ENCODE results near the gene SDS. TPM values are rescaled to one million over a fixed set of nuclear protein-coding genes. Genes with fewer than 3 reads are reported as not detected.

The SDS gene
- total RNA-seq, 1 experiment from 2014 or later, result not detected

GRCh38 chr12:113382206-113382605 lies 21.5 kb downstream of the SDS start:
- Mint-ChIP-seq H3K4me3 (ENCODE audit: unreplicated experiment) (no peak overlapping the region), H3K9me3 (ENCODE audit: unreplicated experiment) (no peaks in the 10 kb centered on the region), H3K27ac (ENCODE audit: low read depth, unreplicated experiment) (no peak overlapping the region), H3K27me3 (ENCODE audit: insufficient read depth, unreplicated experiment) (no peaks in the 10 kb centered on the region), H3K4me1 (ENCODE audit: insufficient read depth, unreplicated experiment) (no peaks in the 10 kb centered on the region), H3K36me3 (ENCODE audit: insufficient read depth, unreplicated experiment) (peaks cover 15% of the 10 kb centered on the region)
- ChIA-PET POLR2A (no interaction called here), CTCF (interaction anchor here (0.7 kb wide), 1 partner anchor 232 kb away, joined by 3 read pairs; no protein-coding TSS in a partner anchor)
- intact Hi-C loops (cut with micrococcal nuclease), result no loop called here
- no TSS peak for BruUV-seq (replicated peaks)
- TF ChIP-seq CTCF (IDR thresholded peaks at IDR 0.05; ENCODE audit: unreplicated experiment), result no peak
- DNase-seq (ENCODE audit: unreplicated experiment), result no peak

GRCh38 chr12:113381220-113381619 lies 22.5 kb downstream of the SDS start:
- H3K36me3 Mint-ChIP-seq (ENCODE audit: insufficient read depth, unreplicated experiment), result peaks cover 10% of the 10 kb centered on the region
- no peak for TF ChIP-seq CTCF (IDR thresholded peaks at IDR 0.05; ENCODE audit: unreplicated experiment)
- CTCF ChIA-PET, result interaction anchor here (0.5 kb wide), 1 partner anchor 72 kb away, joined by 3 read pairs; no protein-coding TSS in a partner anchor
- H3K27ac Mint-ChIP-seq (ENCODE audit: low read depth, unreplicated experiment), result no peak overlapping the region
- H3K27me3 Mint-ChIP-seq (ENCODE audit: insufficient read depth, unreplicated experiment), result no peaks in the 10 kb centered on the region
- no peak for DNase-seq (ENCODE audit: unreplicated experiment)
- POLR2A ChIA-PET, result interaction anchor here (0.6 kb wide), 1 partner anchor 18 kb away, joined by 4 read pairs; no protein-coding TSS in a partner anchor
- no peaks in the 10 kb centered on the region for H3K9me3 Mint-ChIP-seq (ENCODE audit: unreplicated experiment)
- H3K4me1 Mint-ChIP-seq (ENCODE audit: insufficient read depth, unreplicated experiment), result no peaks in the 10 kb centered on the region
- H3K4me3 Mint-ChIP-seq (ENCODE audit: unreplicated experiment), result no peak overlapping the region
- BruUV-seq (replicated peaks), result no TSS peak
- intact Hi-C loops (cut with micrococcal nuclease), result no loop called here

GRCh38 chr12:113378291-113378690 lies 25.4 kb downstream of the SDS start:
- no peaks in the 10 kb centered on the region for H3K27me3 Mint-ChIP-seq (ENCODE audit: insufficient read depth, unreplicated experiment)
- H3K4me1 Mint-ChIP-seq (ENCODE audit: insufficient read depth, unreplicated experiment), result no peaks in the 10 kb centered on the region
- no peak overlapping the region for H3K27ac Mint-ChIP-seq (ENCODE audit: low read depth, unreplicated experiment)
- no peak for DNase-seq (ENCODE audit: unreplicated experiment)
- H3K9me3 Mint-ChIP-seq (ENCODE audit: unreplicated experiment), result no peaks in the 10 kb centered on the region
- no peak overlapping the region for H3K4me3 Mint-ChIP-seq (ENCODE audit: unreplicated experiment)
- peaks cover 8% of the 10 kb centered on the region for H3K36me3 Mint-ChIP-seq (ENCODE audit: insufficient read depth, unreplicated experiment)
- ChIA-PET POLR2A (no interaction called here), CTCF (no interaction called here)
- TF ChIP-seq CTCF (IDR thresholded peaks at IDR 0.05; ENCODE audit: unreplicated experiment), result peak; percentile 7
- BruUV-seq (replicated peaks), result no TSS peak
- intact Hi-C loops (cut with micrococcal nuclease), result no loop called here

GRCh38 chr12:113374823-113375428 lies 28.8 kb downstream of the SDS start:
- CTCF ChIA-PET, result interaction anchor here (0.6 to 1.4 kb wide), 2 partner anchors 51 to 177 kb away, joined by 4 to 5 read pairs; no protein-coding TSS in a partner anchor
- H3K4me1 Mint-ChIP-seq (ENCODE audit: insufficient read depth, unreplicated experiment), result no peaks in the 10 kb centered on the region

More at GRCh38 chr12:113374823-113375428, 28.8 kb downstream of the SDS start:
- POLR2A ChIA-PET, result no interaction called here
- H3K36me3 Mint-ChIP-seq (ENCODE audit: insufficient read depth, unreplicated experiment), result peaks cover 8% of the 10 kb centered on the region
- no TSS peak for BruUV-seq (replicated peaks)
- DNase-seq (ENCODE audit: unreplicated experiment), result no peak
- H3K27me3 Mint-ChIP-seq (ENCODE audit: insufficient read depth, unreplicated experiment), result no peaks in the 10 kb centered on the region
- no peak overlapping the region for H3K27ac Mint-ChIP-seq (ENCODE audit: low read depth, unreplicated experiment)
- H3K4me3 Mint-ChIP-seq (ENCODE audit: unreplicated experiment), result no peak overlapping the region
- intact Hi-C loops (cut with micrococcal nuclease), result no loop called here
- no peak for TF ChIP-seq CTCF (IDR thresholded peaks at IDR 0.05; ENCODE audit: unreplicated experiment)
- H3K9me3 Mint-ChIP-seq (ENCODE audit: unreplicated experiment), result no peaks in the 10 kb centered on the region

All from MCF 10A (cell line).